ENCODE measurements around the gene NOS1AP.

- TF ChIP-seq POLR2AphosphoS5 (IDR thresholded peaks at IDR 0.05; ENCODE audit: control insufficient read depth, insufficient read depth, low read depth, low read length), result no peak
- no peak for TF ChIP-seq TCF7L2 (IDR thresholded peaks at IDR 0.05; ENCODE audit: low read depth, low read length)
- TF ChIP-seq RBM34 (IDR thresholded peaks at IDR 0.05; ENCODE audit: borderline replicate concordance, insufficient read depth, low read length), result no peak
- TF ChIP-seq EZH2 (IDR thresholded peaks at IDR 0.05; ENCODE audit: borderline replicate concordance, low read depth, low read length), result no peak
- TF ChIP-seq, protein P1, sequence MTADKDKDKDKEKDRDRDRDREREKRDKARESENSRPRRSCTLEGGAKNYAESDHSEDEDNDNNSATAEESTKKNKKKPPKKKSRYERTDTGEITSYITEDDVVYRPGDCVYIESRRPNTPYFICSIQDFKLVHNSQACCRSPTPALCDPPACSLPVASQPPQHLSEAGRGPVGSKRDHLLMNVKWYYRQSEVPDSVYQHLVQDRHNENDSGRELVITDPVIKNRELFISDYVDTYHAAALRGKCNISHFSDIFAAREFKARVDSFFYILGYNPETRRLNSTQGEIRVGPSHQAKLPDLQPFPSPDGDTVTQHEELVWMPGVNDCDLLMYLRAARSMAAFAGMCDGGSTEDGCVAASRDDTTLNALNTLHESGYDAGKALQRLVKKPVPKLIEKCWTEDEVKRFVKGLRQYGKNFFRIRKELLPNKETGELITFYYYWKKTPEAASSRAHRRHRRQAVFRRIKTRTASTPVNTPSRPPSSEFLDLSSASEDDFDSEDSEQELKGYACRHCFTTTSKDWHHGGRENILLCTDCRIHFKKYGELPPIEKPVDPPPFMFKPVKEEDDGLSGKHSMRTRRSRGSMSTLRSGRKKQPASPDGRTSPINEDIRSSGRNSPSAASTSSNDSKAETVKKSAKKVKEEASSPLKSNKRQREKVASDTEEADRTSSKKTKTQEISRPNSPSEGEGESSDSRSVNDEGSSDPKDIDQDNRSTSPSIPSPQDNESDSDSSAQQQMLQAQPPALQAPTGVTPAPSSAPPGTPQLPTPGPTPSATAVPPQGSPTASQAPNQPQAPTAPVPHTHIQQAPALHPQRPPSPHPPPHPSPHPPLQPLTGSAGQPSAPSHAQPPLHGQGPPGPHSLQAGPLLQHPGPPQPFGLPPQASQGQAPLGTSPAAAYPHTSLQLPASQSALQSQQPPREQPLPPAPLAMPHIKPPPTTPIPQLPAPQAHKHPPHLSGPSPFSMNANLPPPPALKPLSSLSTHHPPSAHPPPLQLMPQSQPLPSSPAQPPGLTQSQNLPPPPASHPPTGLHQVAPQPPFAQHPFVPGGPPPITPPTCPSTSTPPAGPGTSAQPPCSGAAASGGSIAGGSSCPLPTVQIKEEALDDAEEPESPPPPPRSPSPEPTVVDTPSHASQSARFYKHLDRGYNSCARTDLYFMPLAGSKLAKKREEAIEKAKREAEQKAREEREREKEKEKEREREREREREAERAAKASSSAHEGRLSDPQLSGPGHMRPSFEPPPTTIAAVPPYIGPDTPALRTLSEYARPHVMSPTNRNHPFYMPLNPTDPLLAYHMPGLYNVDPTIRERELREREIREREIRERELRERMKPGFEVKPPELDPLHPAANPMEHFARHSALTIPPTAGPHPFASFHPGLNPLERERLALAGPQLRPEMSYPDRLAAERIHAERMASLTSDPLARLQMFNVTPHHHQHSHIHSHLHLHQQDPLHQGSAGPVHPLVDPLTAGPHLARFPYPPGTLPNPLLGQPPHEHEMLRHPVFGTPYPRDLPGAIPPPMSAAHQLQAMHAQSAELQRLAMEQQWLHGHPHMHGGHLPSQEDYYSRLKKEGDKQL (CRISPR knock-in tag; IDR thresholded peaks at IDR 0.05; ENCODE audit: borderline replicate concordance), result no peak
- TF ChIP-seq PTRF (tag; IDR thresholded peaks at IDR 0.05), result no peak
- TF ChIP-seq, protein P2, sequence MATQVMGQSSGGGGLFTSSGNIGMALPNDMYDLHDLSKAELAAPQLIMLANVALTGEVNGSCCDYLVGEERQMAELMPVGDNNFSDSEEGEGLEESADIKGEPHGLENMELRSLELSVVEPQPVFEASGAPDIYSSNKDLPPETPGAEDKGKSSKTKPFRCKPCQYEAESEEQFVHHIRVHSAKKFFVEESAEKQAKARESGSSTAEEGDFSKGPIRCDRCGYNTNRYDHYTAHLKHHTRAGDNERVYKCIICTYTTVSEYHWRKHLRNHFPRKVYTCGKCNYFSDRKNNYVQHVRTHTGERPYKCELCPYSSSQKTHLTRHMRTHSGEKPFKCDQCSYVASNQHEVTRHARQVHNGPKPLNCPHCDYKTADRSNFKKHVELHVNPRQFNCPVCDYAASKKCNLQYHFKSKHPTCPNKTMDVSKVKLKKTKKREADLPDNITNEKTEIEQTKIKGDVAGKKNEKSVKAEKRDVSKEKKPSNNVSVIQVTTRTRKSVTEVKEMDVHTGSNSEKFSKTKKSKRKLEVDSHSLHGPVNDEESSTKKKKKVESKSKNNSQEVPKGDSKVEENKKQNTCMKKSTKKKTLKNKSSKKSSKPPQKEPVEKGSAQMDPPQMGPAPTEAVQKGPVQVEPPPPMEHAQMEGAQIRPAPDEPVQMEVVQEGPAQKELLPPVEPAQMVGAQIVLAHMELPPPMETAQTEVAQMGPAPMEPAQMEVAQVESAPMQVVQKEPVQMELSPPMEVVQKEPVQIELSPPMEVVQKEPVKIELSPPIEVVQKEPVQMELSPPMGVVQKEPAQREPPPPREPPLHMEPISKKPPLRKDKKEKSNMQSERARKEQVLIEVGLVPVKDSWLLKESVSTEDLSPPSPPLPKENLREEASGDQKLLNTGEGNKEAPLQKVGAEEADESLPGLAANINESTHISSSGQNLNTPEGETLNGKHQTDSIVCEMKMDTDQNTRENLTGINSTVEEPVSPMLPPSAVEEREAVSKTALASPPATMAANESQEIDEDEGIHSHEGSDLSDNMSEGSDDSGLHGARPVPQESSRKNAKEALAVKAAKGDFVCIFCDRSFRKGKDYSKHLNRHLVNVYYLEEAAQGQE (IDR thresholded peaks at IDR 0.05; ENCODE audit: borderline replicate concordance), result no peak
- TF ChIP-seq, protein P2 (CRISPR knock-in tag; IDR thresholded peaks at IDR 0.05; ENCODE audit: low read depth), result no peak
Observed at GRCh38 chr1:162111572-162111971, 42.1 kb downstream of the NOS1AP start.
